Head of caudate nucleus (tissue), 42 donors: Measurements from ENCODE around the gene ITSN1.
"Not testable (repeated sequence)": the region's sequence is repeated elsewhere in the genome, so short reads cannot be mapped to it uniquely, and the experiment has no call there.

Experiments
- DNase-seq, 42 donors: peaks; one replicate each; pipeline versions ENCODE4 v3.0.0 to v3.0.0-alpha.2; 2020 to 2021; ENCODE audit warnings: mixed read lengths in 7 of 42
- intact Hi-C: fragments of 100-400 bp; cut with DNase I; formaldehyde crosslinking; loops from one replicate; pipeline ENCODE4 v1.15.0; 2022

ITSN1 gene

DNA sequence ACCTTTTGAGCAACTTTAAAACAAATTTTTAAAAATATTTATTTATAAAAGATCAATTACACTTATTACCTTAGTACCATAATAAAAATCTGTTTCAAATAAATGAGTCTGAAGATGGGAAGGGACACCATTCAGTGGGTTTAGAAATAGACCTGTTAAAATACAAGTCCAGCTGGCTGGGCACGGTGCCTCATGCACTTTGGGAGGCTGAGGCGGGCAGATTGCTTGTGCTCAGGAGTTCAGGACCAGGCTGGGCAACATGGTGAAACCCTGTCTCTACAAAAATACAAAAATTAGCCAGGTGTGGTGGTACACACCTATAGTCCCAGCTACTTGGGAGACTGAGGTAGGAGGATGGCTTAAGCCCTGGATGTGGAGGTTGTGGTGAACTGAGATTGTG is 57.0 kb downstream of the ITSN1 start:
- DNase-seq = no peak
- intact Hi-C loops = no loop called here

GRCh38 chr21:33700491-33700890 is 58.2 kb downstream of the ITSN1 start:
- intact Hi-C loops = no loop called here
- DNase-seq = no peak

GRCh38 chr21:33703750-33704606 is 61.7 kb downstream of the ITSN1 start:
- DNase-seq = no peak
- intact Hi-C loops = no loop called here

DNA sequence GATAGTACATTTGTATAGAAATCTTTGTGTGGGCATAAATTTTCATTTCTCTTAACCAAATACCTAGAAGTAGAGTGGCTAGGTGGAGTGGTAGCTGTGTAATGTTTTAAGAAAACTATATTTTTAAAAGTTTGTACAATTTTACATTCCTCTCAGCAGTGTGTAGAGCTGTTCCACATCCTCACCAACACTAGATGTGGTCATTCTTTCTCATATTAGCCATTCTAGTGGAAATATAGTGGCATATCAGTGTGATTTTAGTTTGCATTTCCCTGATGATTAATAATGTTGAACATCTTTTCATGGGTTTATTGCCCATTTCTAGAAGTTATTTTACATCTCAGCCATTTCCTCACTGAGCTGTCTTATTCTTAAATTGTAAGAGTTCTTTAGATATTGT is 65.5 kb downstream of the ITSN1 start:
- intact Hi-C loops = no loop called here
- DNase-seq = no peak

DNA sequence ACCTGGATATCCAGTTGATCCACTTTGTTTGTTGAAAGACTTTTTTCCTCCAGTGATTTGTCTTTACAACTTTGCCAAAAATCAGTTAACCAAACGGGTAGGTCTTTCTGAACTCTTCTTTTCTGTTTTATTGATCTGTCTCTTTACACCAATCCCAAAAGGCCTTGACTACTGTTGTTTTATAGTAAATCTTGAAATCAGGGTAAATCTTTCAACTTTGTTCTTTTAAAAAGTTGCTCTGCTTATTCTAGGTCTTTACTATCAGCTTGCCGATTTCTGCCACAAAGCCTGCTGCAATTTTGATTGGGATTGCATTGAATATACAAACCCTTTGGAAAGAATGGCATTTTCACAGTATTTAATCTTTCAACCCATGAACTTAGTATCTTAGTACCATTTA is 66.6 kb downstream of the ITSN1 start:
- intact Hi-C loops = no loop called here
- no peak for DNase-seq

DNA sequence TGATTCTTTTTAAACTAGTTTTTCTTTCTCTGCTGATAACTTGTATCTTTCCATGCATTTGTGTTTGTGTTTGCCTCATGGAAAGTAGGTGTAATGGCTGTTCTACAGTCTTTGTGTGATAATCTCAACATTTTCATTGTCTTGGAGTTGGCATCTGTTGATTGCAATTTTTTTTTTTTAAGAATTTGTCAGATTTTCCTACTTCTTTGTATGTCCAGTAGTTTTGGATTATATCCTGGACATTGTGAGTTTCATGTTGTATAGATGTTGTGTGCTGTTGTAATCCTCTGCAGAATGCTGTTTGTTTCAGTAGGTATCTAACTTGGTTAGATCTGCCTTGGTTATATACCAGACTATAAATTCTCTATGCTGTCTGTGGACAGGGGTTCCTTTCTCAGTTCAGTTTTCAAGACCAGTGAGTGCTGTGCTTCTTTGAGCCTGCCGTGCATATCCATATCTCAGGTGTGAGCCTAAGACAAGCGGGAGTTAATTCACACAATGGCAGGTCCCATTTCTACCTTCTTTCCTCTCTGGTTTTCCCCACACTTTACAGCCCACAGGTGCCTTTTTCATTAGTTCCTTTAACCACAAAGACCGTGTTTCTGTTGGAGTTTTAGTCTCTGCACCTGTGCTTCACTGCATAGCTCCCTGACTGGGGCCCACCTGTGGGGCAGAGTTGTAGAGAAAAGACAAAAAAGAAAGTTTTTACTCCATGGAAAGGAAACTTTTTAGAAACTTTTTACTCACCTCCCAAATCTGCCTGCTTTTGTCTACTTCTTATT is 69.9 kb downstream of the ITSN1 start:
- intact Hi-C loops = no loop called here
- DNase-seq = no peak

- intact Hi-C loops = no loop called here
- no peak for DNase-seq
Measured at GRCh38 chr21:33721081-33721480, 78.8 kb downstream of the ITSN1 start.

DNA sequence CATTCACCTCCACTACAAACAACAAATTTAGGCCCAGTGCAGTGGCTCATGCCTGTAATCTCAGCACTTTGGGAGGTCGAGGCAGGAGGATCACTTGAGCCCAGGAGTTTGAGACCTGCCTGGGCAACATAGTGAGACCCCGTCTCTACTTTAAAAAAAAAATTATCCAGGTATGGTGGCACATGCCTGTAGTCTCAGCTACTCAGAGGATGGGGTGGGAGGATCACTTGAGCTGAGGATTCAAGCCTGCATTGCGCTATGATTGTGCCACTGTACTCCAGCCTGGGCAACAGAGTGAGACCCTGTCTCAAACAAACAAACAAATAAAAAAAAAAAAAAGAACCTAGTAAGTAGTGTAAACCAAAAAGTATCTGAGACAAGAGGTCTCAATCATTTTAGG is 86.8 kb downstream of the ITSN1 start:
- intact Hi-C loops, DNase-seq: not testable (repeated sequence)

GRCh38 chr21:33729641-33730040 is 87.3 kb downstream of the ITSN1 start:
- intact Hi-C loops = no loop called here
- DNase-seq = no peak

DNA sequence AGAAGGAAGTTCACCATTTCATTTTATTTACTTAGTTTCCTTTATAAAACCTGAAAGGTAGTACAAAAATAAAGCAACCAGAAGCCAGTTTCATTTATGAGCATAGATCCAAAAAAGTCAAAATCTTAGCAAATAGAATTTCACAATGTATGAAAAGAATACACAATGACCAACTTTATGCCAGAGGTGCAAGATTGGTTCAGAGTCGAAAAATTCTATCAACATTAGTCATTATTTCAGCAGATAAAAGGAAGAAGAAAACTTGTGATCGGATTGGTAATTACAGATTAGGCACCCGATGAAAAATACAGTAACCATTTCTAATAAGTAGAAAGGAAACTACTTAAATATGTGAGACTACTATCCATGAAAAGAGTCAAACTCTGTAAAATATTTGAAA is 89.1 kb downstream of the ITSN1 start:
- intact Hi-C loops = no loop called here

GRCh38 chr21:33732038-33732437 is 89.7 kb downstream of the ITSN1 start:
- intact Hi-C loops = no loop called here

More for the DNA sequence above, 89.1 kb downstream of the ITSN1 start:
- DNase-seq = no peak

GRCh38 chr21:33733601-33734000 is 91.3 kb downstream of the ITSN1 start:
- intact Hi-C loops = no loop called here

More at GRCh38 chr21:33732038-33732437, 89.7 kb downstream of the ITSN1 start:
- DNase-seq = no peak

GRCh38 chr21:33734291-33734690 is 92.0 kb downstream of the ITSN1 start:
- no peak for DNase-seq
- intact Hi-C loops = no loop called here

More at GRCh38 chr21:33733601-33734000, 91.3 kb downstream of the ITSN1 start:
- no peak for DNase-seq

- no peak for DNase-seq
- intact Hi-C loops = no loop called here
Measured at GRCh38 chr21:33734818-33735217, 92.5 kb downstream of the ITSN1 start.

GRCh38 chr21:33736569-33736968 is 94.3 kb downstream of the ITSN1 start:
- intact Hi-C loops = no loop called here
- DNase-seq = no peak

GRCh38 chr21:33739701-33740100 is 97.4 kb downstream of the ITSN1 start:
- intact Hi-C loops = no loop called here
- no peak for DNase-seq

GRCh38 chr21:33747420-33747819 is 105.1 kb downstream of the ITSN1 start:
- DNase-seq = no peak
- intact Hi-C loops = no loop called here

GRCh38 chr21:33748903-33749302 is 106.6 kb downstream of the ITSN1 start:
- intact Hi-C loops = no loop called here
- DNase-seq = no peak

GRCh38 chr21:33750017-33750416 is 107.7 kb downstream of the ITSN1 start:
- intact Hi-C loops = no loop called here

GRCh38 chr21:33751120-33751519 is 108.8 kb downstream of the ITSN1 start:
- no peak for DNase-seq
- intact Hi-C loops = no loop called here

More at GRCh38 chr21:33750017-33750416, 107.7 kb downstream of the ITSN1 start:
- DNase-seq = peak in 5 of 42 donors; percentile 4 to 17 (median 11)
